Subcutaneous adipose tissue (tissue), 4 donors: ENCODE data around the gene CD84. TPM values are rescaled to one million over a fixed set of nuclear protein-coding genes. Genes with fewer than 3 reads are reported as not detected.

Experiments
- total RNA-seq, 4 donors: library from RNA; depleted of rRNA; stranded (reverse); fragments of >200 nt; gene quantifications; one replicate each; pipeline ENCODE4 v1.1.0, GENCODE V29; 2016
- TF ChIP-seq, protein P1 (sequence below): fragments of 450-650 bp; IDR thresholded peaks from one replicate; pipeline ENCODE4 v1.5.1; 2016; ENCODE audit warnings: low read depth, mild to moderate bottlenecking, control low read depth, antibody characterized with exemption, moderate library complexity

CD84 gene
- total RNA-seq, 4 donors from 2014 or later, result 9.4 to 67.0 (median 25.7) TPM

DNA sequence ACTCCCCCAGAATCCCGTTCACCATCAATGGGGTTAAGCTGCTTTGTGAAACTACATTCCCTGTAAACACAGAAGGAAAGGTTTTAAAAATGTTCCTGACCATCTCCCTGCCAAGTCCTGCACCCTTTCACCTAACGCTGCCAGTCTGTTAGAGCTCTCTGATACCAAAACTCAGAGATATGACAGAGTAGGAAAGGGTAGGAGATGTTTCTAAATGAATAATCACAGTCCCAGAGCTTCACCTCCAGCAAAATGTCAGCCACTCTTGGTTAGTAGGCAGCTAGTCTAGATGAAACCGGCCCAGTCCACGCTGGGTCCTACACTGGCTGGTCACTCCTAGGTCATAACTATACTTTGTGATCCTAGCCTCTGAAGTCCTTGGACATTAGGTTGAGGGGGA lies 83.0 kb downstream of the CD84 start:
- TF ChIP-seq, protein P1, sequence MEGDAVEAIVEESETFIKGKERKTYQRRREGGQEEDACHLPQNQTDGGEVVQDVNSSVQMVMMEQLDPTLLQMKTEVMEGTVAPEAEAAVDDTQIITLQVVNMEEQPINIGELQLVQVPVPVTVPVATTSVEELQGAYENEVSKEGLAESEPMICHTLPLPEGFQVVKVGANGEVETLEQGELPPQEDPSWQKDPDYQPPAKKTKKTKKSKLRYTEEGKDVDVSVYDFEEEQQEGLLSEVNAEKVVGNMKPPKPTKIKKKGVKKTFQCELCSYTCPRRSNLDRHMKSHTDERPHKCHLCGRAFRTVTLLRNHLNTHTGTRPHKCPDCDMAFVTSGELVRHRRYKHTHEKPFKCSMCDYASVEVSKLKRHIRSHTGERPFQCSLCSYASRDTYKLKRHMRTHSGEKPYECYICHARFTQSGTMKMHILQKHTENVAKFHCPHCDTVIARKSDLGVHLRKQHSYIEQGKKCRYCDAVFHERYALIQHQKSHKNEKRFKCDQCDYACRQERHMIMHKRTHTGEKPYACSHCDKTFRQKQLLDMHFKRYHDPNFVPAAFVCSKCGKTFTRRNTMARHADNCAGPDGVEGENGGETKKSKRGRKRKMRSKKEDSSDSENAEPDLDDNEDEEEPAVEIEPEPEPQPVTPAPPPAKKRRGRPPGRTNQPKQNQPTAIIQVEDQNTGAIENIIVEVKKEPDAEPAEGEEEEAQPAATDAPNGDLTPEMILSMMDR, result no peak

DNA sequence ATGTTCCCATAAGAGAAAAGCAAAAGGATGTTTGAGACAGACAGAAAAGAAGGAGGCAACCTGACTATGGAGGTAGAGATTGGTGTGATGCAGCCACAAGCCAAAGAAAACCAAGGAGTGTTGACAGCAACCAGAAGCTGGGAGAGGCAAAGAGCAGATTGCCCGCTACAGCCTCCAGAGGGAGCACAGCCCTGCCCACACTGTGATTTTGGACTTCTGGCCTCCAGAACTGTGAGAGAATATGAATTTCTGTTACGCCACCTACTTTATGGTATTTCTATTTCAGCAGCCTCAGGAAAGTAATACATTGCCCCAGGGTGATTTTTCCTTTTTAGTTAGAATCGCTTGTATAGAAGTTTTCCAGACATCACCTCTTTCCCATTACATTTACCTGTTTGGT lies 84.7 kb downstream of the CD84 start:
- TF ChIP-seq, protein P1, result no peak

DNA sequence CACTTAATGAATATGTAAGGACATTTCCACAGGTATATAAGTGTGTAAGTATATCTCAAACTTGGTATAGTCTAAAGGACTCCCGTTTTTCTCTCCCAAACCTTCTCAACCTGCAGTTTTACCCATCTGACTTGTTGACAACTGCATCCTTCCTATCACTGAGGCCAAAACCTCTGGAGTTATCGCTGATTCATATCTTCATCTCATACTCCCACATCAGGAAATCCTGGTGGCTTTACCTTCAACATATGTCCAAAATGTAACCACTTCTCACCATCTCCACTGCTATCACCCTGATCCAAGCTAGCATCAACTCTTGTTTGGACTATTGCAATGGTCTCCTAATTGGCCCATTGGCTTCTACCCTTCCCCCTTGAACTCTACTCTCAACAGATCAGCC lies 86.7 kb downstream of the CD84 start:
- TF ChIP-seq, protein P1, result no peak

DNA sequence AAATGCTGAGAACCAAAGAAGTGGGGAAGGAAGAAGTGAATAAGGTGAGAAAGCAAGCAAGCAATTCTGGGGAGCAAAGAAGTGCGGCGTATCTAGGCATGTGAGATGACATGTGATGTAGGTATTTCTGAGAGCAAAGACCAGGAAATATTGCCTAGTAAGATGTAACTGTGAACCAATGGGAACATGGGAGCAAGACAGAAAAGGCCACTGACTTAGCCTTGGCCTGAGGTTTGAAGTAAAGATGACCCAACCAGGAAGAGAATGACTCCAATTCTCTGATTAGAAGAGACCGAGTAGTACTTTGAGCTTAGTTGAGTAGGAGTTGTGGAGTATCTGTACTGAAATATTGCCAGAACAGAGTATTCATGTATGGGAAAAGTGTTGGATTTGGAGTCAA lies 87.3 kb downstream of the CD84 start:
- TF ChIP-seq, protein P1, result no peak

Other genes with a start within 250 kb of the CD84 start
- 100 to 1,000 TPM; 140 to 186 (median 150) TPM for gene COPA, start 236.2 kb downstream of the CD84 start, total RNA-seq
- 100 to 1,000 TPM in 1 of 4 donors, 10 to 100 TPM in 3; 78.7 to 113 (median 88.8) TPM for gene NCSTN, start 236.1 kb downstream of the CD84 start, total RNA-seq
- 1 to 10 TPM in 1 of 4 donors, under 1 TPM in 1, not detected in 2; 0.17 to 1.5 TPM for gene NHLH1, start 212.4 kb downstream of the CD84 start, total RNA-seq
- 1 to 10 TPM in 1 of 4 donors, under 1 TPM in 2, not detected in 1; 0.44 to 1.4 (median 0.98) TPM for gene VANGL2, start 178.9 kb downstream of the CD84 start, total RNA-seq
- gene SLAMF6, start 56.2 kb downstream of the CD84 start, total RNA-seq, result 1 to 10 TPM in 3 of 4 donors, under 1 TPM in 1; 0.65 to 7.0 (median 1.7) TPM
- 1 to 10 TPM in 2 of 4 donors, under 1 TPM in 1, not detected in 1; 0.33 to 3.7 (median 3.2) TPM for gene SLAMF1, start 67.5 kb upstream of the CD84 start, total RNA-seq
- gene CD48, start 132.3 kb upstream of the CD84 start, total RNA-seq, result 10 to 100 TPM in 2 of 4 donors, 1 to 10 TPM in 2; 2.1 to 77.7 (median 9.4) TPM
- 10 to 100 TPM in 1 of 4 donors, 1 to 10 TPM in 1, under 1 TPM in 2; 0.49 to 20.6 (median 2.6) TPM for gene SLAMF7, start 159.8 kb upstream of the CD84 start, total RNA-seq
- 1 to 10 TPM in 2 of 4 donors, under 1 TPM in 1, not detected in 1; 0.22 to 5.1 (median 3.8) TPM for gene LY9, start 216.7 kb upstream of the CD84 start, total RNA-seq